GM20431 (cell line): ENCODE measurements around the gene PIK3R5.

Source experiments
- in situ Hi-C: fragments of 300-500 bp; cut with MseI, MboI; formaldehyde crosslinking; loops from one replicate; pipeline ENCODE4 v1.15.0; 2020; ENCODE audit warnings: low sequenced_read_pairs; ENCODE audit not compliant: unreplicated experiment

The PIK3R5 gene

DNA sequence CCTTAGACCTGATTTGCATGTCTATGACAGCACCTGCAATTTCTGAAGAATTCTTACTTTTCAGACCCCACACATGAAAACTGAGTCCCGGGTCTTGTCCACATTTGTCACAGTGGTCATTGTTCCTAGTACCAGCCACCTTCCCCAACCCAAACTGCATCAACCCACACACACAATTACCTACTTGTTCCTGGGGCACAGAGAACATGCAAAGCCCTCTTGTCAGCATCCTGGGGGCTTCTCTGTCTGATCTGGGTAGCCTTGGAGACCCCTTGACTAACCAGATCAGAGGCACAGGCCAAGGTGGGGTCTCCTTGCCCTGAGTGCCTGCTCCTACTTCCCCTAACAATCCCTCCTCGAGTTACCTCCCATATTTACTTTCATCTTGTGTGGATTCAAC is 61.3 kb downstream of the PIK3R5 start:
- in situ Hi-C loops: no loop called here

GRCh38 chr17:8900626-8901585 is 64.6 kb downstream of the PIK3R5 start:
- in situ Hi-C loops: no loop called here

- in situ Hi-C loops: no loop called here
Measured at GRCh38 chr17:8900207-8900606, 65.3 kb downstream of the PIK3R5 start.

DNA sequence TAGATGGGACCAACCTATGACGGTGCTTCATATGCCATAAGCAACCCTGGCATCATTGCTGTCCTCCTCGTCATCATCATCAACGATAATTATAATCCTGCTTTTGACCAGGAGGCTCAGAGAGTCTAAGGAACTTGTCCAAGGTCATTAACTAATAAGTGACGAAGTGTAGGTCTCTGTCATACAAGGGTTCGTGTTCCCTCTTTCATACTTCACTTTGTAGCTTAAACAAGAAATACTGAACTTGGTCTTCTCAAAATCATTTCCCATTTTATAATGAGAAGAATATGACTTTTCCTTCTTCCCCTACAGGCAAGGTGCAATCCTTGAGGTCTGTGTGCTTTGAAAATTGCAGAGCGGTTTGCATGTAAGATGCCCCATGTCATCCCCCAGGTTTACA is 66.9 kb downstream of the PIK3R5 start:
- in situ Hi-C loops: no loop called here

- in situ Hi-C loops: no loop called here
Measured at GRCh38 chr17:8898126-8898525, 67.4 kb downstream of the PIK3R5 start.

GRCh38 chr17:8896641-8897635 is 68.6 kb downstream of the PIK3R5 start:
- in situ Hi-C loops: no loop called here

- in situ Hi-C loops: no loop called here
Measured at GRCh38 chr17:8896087-8896486, 69.4 kb downstream of the PIK3R5 start.

DNA sequence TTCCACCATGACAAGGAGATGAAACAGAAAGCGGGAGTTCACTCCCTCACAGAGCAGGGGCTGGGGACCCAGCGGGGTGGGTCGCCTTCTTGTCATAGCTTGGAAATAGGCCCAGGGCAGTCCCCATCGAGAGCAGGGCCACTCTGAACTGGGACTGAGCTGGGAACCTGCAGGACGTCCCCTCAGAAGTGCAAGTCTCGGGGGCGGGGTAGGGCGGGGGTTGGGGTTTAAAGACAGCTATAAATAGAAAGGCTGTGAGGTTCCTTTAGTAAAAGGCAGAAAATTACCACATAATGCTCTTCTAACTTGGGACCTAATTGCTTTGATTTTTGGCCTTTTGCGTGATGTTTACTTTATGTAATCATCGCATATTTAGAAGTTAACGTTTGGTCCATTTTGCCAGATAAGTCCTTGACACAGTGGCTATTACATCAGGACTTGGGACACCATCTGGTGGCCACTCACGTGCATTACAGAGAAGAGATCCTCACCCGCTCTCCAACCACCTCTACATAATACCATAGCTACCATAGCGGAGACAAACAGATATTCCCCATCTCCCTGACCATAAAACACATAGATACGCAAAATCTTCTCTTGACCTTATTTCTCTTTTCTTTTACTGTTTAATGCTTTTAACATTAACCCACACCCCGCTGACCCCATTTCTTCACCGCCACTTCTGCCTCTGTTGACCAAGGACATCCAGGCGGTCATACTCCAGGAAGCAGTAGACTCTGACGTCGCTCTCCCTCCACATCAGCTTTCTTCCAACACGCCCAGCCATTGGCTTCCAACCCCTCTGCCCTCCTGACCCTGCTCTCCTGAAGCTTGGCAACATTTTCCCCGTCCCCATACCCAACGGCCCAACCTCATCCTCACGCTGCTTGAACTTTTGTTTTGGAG is 70.6 kb downstream of the PIK3R5 start:
- in situ Hi-C loops: no loop called here

DNA sequence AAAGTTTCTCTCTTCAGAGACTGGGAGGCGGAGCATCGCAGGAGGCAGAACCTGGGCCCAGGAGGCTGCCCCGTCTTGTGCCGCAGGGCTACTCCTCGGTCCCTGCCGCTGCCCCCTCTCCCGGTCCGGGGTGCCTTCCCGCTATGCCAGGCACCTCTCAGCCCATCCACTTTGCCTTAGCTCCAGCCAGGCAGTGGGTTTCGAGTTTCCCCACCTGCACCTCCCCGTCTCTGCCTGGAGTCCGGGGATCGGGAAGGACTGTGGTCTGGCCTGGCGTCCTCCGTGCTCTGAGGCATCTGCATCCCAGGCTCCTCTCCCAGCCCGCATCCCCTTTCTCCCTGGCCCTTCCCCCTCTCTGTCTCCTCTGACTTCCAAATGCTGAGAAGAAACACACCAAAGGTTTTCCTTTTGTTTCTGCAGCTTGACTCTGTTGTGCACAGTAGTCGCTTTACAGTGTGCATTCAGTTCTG is 71.3 kb downstream of the PIK3R5 start:
- in situ Hi-C loops: no loop called here

DNA sequence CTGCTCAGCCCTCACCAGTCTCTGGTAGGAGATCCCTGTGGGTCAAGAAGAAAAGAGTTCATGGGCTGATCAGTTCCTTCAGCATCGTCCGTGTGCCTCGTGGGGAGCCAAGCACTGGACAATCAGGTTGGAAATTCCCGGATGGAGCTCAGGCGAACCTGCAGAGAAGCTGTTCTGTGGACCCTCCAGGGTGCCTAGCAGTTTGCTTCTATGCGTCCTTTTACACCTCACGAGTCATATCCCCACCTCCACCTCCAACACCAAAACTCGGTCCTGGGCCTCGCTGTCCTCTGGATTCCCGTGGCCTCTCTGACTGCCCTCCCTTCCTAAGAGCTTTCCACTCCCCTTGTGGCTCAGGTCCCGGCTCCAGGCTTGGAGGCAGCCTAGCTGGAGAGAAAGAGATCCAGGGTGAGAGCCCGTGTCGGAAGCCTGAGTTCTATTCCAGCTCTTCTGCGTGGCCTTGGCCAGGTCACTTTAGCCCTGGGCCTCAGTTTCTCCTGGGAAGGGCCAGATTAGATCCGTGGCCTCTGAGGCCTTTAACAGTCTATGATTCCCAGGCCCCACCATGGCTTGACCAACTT is 71.8 kb downstream of the PIK3R5 start:
- in situ Hi-C loops: no loop called here

GRCh38 chr17:8893059-8893458 is 72.4 kb downstream of the PIK3R5 start:
- in situ Hi-C loops: no loop called here

GRCh38 chr17:8892338-8892690 is 73.2 kb downstream of the PIK3R5 start:
- in situ Hi-C loops: no loop called here

DNA sequence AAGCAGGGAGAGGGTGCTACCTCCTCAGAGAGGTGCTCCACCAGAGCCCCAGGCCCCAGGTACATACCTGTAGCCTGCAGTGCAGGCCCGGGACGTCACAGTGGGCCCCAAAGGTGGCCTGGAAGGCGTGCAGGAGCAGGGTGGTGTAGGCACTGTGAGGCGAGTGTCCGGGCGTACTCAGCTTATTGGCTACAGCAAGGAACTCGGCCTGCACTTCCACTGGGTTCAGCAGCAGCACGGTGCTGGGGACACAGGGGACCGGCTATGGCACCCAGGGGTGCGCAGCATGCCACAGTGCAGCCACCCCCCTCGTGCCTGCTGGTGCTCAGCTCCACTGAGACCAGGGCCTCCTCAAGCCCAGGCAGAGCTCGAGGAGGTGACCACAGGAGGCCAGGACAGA is 74.8 kb downstream of the PIK3R5 start:
- in situ Hi-C loops: no loop called here

DNA sequence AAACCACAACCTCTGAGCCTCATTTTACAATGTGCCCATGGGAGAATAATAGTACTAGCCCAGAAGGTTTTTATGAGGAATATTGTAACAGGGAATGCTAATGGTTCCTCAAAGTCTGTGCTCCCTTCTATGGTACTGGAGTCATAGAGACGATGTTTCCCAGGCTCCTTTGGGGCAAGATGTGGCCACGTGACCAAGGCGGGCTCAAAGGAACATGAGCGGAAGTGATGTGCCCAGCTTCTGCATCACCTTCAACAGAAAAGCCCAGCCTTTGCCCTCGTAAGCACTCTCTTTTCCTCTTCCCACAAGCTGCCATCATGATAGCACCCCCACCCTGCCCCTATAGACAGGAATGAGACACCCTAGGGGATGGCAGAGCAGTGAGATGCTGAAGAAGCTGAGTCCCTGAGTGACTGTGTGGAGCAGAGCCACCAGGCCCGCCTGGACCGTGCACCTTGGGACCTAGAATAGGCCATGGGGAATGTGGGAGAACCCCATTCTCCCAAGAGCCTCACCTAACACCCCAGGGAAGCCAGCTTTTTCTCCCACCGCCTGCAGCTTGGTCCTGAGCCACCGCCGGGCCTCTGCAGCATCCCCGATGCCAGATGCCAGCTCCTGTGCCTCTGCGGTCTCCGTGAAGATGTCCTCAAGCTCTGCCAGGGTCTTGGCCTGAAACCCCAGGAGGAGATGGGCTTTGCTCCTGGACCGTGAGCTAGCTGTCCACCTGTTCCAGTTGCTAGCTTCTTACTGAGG is 75.9 kb downstream of the PIK3R5 start:
- in situ Hi-C loops: no loop called here

DNA sequence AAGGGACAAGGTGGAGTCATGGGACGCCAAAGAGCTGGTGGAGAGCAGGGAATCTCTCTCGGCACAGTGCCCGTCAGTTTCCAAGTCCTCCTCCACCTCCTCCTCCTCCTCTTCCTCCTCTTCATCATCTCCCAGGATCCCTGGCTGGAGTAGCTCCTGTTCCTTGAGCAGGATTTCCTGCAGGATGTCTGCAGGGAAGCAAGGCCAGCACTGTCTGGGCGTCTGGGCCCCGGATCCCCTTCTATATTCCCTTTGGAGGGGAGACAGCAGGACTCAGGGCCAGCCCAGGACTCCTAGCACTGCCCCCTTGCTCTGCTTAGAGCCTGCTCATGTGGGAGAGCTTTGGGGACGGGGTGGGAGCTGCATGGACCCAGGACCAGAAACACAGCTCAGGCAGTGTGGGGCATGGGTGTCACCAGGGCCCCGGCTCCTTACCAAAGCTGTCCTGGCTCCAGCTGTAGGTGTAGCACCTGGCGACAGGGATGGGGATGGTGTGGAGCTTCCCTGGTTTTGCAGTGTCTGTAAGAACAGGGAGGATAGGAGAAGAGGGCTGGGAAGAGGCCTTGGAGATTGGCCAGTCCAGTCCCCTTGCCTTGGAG is 76.7 kb downstream of the PIK3R5 start:
- in situ Hi-C loops: no loop called here

DNA sequence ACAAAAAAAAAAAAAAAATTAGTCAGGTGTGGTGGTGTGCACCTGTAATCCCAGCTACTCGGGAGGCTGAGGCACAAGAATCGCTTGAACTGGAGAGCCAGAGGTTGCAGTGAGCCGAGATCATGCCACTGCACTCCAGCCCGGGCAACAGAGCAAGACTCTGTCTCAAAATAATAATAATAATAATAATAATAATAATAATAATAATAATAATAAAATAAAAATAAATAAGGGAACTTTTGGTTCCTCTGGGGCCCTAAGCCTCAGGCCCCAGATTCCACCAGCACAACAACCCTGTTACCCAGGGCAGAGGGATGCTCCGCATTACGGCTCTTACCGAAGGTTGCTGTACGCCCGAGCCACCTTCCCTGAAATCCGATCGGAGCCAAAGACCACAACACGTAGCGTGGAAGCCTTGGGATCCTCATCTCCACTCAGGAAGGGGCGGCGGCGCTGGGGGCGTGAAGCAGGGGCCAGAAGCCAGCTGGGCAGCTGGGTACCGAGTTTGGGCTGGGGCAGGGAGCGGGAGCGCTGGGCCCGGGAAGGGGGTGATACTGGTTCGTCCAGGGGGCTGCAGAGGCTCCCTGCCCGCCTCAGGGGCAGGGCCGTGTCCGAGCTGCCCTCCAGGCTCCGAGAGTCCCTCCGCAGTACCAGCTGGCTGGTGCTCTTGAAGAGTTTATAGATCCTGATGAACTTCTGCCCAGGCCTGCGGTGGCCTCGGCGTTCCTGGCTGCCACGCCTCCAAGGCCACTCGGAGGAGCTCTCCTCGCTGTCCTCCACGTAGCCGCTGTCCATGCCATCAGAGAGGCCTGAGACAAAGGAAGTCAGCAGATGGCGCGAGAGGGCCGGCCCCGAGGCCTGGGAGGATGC is 77.4 kb downstream of the PIK3R5 start:
- in situ Hi-C loops: no loop called here

- in situ Hi-C loops: no loop called here
Measured at GRCh38 chr17:8887301-8887700, 78.2 kb downstream of the PIK3R5 start.
